ENCODE results near the gene ART1.

- TF ChIP-seq CTCF (IDR thresholded peaks at IDR 0.05; ENCODE audit: low read depth, low read length, missing input control) (no peak), JUND (IDR thresholded peaks at IDR 0.05) (no peak), MAX (IDR thresholded peaks at IDR 0.05) (no peak), GABPA (IDR thresholded peaks at IDR 0.05 in 1 of 2, conservative IDR thresholded peaks at IDR 0.05 in 1 of 2) (no peak), RAD21 (IDR thresholded peaks at IDR 0.05) (no peak), YY1 (IDR thresholded peaks at IDR 0.05) (no peak), SP1 (IDR thresholded peaks at IDR 0.05) (no peak), NR2F2 (IDR thresholded peaks at IDR 0.05) (no peak), EGR1 (IDR thresholded peaks at IDR 0.05; ENCODE audit: low read depth in 2 of 2) (no peak), FOXA1 (IDR thresholded peaks at IDR 0.05) (no peak), REST (IDR thresholded peaks at IDR 0.05) (no peak), HNF4G (IDR thresholded peaks at IDR 0.05) (no peak), ZBTB33 (IDR thresholded peaks at IDR 0.05) (no peak), RXRA (IDR thresholded peaks at IDR 0.05) (no peak)
These were observed 21.0 kb upstream of the ART1 start for GRCh38 chr11:3623767-3624458.
